Mesothelial cell of epicardium (in vitro differentiated cells): ENCODE data around the gene MRPS34. TPM values are rescaled to one million over a fixed set of nuclear protein-coding genes. Genes with fewer than 3 reads are reported as not detected.
"Not testable (repeated sequence)": the region's sequence is repeated elsewhere in the genome, so short reads cannot be mapped to it uniquely, and the experiment has no call there.

ENCODE experiments used
- DNase-seq, 2 experiments: peaks; one replicate each; pipeline ENCODE4 v3.0.0; 2021; ENCODE audit warnings: low spot score in 2 of 2; ENCODE audit not compliant: unreplicated experiment in 2 of 2
- H3K27ac Mint-ChIP-seq: 2 replicates; pipeline ENCODE4 v1.8.0; 2021; ENCODE audit warnings: mixed read lengths
- H3K27me3 Mint-ChIP-seq: 2 replicates; pipeline ENCODE4 v1.8.0; 2021; ENCODE audit warnings: low read depth, mixed read lengths
- H3K36me3 Mint-ChIP-seq: 2 replicates; pipeline ENCODE4 v1.8.0; 2021; ENCODE audit warnings: mixed read lengths
- H3K4me1 Mint-ChIP-seq: 2 replicates; pipeline ENCODE4 v1.8.0; 2021; ENCODE audit warnings: mixed read lengths
- H3K4me3 Mint-ChIP-seq: 2 replicates; pipeline ENCODE4 v1.8.0; 2021; ENCODE audit warnings: mild to moderate bottlenecking, moderate library complexity, mixed read lengths
- H3K9me3 Mint-ChIP-seq: 2 replicates; pipeline ENCODE4 v1.8.0; 2021; ENCODE audit warnings: mixed read lengths
- total RNA-seq: library from RNA; stranded (reverse); gene quantifications from 3 replicates; pipeline ENCODE4 v1.2.1, GENCODE V29; 2021
- TF ChIP-seq, protein P1 (sequence below): fragments of 200-600 bp; sonication (generic); IDR thresholded peaks from one replicate; pipeline ENCODE4 v1.5.0; 2021; ENCODE audit warnings: antibody characterized with exemption; ENCODE audit not compliant: unreplicated experiment

MRPS34 gene
- total RNA-seq, 1 donor from 2014 or later = 62.2 TPM

DNA sequence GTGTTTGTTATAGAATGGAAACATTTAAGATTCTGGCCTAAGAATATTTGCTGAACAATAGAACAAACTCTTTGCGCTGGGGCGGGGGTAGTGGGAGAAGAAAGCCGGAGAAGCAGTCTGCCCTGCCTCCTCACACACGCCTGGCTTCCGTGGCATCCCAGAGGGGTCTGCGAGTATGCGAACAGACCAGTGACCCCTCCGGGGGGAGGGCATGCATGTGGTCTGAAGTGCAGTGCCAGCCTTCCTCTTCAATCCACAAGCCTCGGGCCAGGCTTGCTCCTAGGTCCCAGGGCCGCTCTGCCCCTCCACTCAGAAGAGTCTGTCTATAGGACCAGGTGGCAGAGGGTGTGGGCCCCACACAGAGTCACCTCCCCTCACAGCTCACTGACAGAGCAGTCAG lies 34.7 kb upstream of the MRPS34 start:
- TF ChIP-seq, protein P1, sequence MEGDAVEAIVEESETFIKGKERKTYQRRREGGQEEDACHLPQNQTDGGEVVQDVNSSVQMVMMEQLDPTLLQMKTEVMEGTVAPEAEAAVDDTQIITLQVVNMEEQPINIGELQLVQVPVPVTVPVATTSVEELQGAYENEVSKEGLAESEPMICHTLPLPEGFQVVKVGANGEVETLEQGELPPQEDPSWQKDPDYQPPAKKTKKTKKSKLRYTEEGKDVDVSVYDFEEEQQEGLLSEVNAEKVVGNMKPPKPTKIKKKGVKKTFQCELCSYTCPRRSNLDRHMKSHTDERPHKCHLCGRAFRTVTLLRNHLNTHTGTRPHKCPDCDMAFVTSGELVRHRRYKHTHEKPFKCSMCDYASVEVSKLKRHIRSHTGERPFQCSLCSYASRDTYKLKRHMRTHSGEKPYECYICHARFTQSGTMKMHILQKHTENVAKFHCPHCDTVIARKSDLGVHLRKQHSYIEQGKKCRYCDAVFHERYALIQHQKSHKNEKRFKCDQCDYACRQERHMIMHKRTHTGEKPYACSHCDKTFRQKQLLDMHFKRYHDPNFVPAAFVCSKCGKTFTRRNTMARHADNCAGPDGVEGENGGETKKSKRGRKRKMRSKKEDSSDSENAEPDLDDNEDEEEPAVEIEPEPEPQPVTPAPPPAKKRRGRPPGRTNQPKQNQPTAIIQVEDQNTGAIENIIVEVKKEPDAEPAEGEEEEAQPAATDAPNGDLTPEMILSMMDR = no peak
- Mint-ChIP-seq H3K4me3 (no peak overlapping the region), H3K27ac (no peak overlapping the region), H3K9me3 (peaks cover 4% of the 10 kb centered on the region), H3K27me3 (no peaks in the 10 kb centered on the region), H3K4me1 (no peaks in the 10 kb centered on the region), H3K36me3 (peaks cover 25% of the 10 kb centered on the region)
- no peak for DNase-seq

DNA sequence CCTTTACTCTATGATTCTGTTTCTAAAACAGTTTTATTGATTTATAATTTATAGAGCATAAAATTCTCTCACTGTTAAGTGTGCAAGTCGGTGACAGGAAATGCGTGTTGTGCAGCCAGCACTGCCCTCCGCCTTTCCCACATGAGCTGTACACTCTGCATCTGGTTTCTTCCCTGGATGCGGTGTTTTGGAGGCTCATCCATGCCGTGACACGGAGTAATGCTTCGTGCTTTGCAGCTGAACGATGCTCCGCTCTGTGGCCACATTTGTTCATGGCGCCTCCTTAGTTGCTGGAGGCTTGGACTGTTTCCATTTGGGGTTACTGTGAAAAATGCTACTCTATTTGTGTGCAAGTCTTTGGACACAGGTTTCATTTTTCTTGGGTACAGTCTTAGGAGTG lies 27.8 kb upstream of the MRPS34 start:
- peaks cover 16% of the 10 kb centered on the region for H3K9me3 Mint-ChIP-seq
- DNase-seq = no peak
- no peak overlapping the region for H3K27ac Mint-ChIP-seq
- H3K27me3 Mint-ChIP-seq = no peaks in the 10 kb centered on the region
- peaks cover 20% of the 10 kb centered on the region for H3K36me3 Mint-ChIP-seq
- no peaks in the 10 kb centered on the region for H3K4me1 Mint-ChIP-seq
- no peak overlapping the region for H3K4me3 Mint-ChIP-seq
- TF ChIP-seq, protein P1 = no peak

- not testable (repeated sequence) for H3K27me3 Mint-ChIP-seq, DNase-seq, H3K27ac Mint-ChIP-seq, H3K4me3 Mint-ChIP-seq, H3K4me1 Mint-ChIP-seq
- Mint-ChIP-seq H3K36me3 (peaks cover 15% of the 10 kb centered on the region), H3K9me3 (peaks cover 16% of the 10 kb centered on the region)
These were observed 26.3 kb upstream of the MRPS34 start for GRCh38 chr16:1799263-1799662.

GRCh38 chr16:1794908-1795666 lies 22.2 kb upstream of the MRPS34 start:
- Mint-ChIP-seq H3K36me3 (peaks cover 11% of the 10 kb centered on the region), H3K4me3 (no peak overlapping the region), H3K27me3 (no peaks in the 10 kb centered on the region), H3K27ac (no peak overlapping the region), H3K9me3 (peaks cover 10% of the 10 kb centered on the region), H3K4me1 (no peaks in the 10 kb centered on the region)
- TF ChIP-seq, protein P1 = no peak
- peak in 1 of 2 experiments; percentile 35 for DNase-seq

GRCh38 chr16:1794221-1794871 lies 21.4 kb upstream of the MRPS34 start:
- peak; percentile 18 to 36 for DNase-seq

More at GRCh38 chr16:1794221-1794871, 21.4 kb upstream of the MRPS34 start:
- Mint-ChIP-seq H3K4me1 (no peaks in the 10 kb centered on the region), H3K4me3 (no peak overlapping the region), H3K9me3 (peaks cover 7% of the 10 kb centered on the region), H3K27me3 (no peaks in the 10 kb centered on the region), H3K36me3 (peaks cover 9% of the 10 kb centered on the region), H3K27ac (no peak overlapping the region)
- TF ChIP-seq, protein P1 = no peak
